HG02943 (cell line): ENCODE data around the gene FHDC1.

Experiments
- ATAC-seq: cut with Tn5 transposase; IDR thresholded peaks from one replicate; pipeline ENCODE4 v1.9.1; 2021; ENCODE audit warnings: mild to moderate bottlenecking, low read depth, moderate library complexity; ENCODE audit not compliant: unreplicated experiment

Gene FHDC1

GRCh38 chr4:152956147-152956546 lies 20.0 kb downstream of the FHDC1 start:
- ATAC-seq, result no peak

DNA sequence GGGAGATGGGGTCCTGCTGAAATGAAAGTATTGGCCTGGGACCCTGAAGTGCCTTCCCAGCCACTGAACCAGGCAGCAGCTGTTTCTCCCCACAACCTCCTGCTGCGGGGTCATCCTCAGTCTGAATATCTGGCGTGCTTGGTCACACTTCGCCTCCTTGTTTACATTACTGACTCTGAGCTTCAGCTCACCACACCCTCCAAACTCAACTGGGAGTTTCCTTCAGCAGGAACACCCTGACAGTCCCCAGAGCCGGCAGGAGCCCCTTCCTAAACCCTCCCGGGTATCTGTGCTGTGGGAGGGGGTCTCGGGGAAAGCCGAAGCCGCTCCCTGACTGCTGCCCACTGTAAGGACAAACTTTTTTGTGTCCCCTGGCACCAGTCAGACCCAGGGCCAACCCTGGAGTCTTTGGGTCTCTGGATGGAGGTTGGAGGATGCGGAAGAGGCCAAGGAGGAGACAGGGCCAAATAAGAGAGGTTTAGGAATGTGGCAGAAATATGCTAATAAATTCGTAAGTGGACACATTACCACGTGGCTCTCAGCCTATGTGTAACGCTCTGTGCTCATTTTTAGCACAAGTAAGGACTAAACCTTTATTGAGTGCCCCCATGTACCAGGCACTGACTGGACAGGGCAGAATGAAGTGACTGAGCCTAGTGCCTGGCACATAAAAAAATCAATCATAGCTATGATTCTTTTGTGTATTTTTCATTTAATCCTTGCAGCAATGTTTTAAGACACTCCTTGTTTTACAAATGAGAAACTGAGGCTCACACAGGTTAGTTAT lies 20.7 kb downstream of the FHDC1 start:
- ATAC-seq, result no peak

GRCh38 chr4:152957437-152958171 lies 21.5 kb downstream of the FHDC1 start:
- no peak for ATAC-seq

DNA sequence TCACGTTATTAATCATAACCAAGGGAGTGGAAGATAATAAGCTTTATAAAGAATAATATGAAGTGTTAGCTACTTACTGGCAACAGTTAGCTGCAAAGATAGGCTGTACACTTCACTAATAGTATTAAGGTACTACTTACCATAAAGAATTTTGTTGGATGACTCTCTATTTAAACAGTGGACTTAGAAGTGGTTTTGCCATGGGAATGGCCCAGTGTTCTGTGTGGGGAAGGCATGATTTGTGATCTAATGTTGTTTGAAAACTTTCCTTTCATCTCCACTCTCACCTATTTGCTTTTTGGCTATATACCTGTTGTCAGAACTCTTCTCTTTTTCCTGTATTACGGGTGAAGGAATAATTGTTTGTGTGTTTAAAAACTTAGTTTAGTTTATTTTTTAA lies 23.0 kb downstream of the FHDC1 start:
- no peak for ATAC-seq

- no peak for ATAC-seq
Observed at GRCh38 chr4:152960082-152960481, 24.0 kb downstream of the FHDC1 start.

DNA sequence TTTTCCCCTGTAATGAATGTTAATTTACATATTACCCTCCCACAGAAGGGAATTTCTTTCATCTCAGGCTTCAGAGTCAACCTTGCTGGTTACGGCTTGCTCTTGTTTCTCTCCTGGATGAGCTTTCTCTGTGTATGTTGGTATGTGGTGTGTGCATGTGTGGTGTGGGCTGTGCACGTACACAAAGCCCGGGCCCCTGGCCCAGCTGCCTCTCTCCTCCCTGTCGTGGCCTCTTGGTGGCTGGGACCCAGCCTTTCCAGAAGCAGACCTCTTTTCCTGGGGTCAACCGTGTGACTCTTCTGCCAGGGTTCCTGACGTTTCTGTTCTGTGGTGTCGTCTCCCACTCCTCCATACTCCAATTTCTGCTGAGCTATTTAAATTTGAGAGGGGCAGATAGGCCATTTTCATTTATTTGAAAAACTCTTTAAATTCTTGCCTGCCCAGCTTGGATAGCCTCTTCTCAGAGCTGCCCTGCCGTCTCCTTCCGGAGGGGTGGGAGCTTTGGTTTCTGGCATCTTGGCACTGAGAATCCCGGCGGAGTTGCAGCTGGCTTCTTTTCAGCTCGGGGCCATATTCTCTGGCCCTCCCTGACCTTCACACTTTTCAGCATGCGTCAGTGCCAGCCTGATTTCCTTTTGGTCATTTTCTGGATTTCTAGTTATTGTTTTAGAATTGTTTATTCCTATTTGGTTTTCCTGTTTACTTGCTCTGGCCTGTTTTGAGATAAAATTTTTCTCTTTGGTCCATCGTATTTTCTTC lies 25.1 kb downstream of the FHDC1 start:
- no peak for ATAC-seq

GRCh38 chr4:152961773-152962115 lies 25.6 kb downstream of the FHDC1 start:
- no peak for ATAC-seq

DNA sequence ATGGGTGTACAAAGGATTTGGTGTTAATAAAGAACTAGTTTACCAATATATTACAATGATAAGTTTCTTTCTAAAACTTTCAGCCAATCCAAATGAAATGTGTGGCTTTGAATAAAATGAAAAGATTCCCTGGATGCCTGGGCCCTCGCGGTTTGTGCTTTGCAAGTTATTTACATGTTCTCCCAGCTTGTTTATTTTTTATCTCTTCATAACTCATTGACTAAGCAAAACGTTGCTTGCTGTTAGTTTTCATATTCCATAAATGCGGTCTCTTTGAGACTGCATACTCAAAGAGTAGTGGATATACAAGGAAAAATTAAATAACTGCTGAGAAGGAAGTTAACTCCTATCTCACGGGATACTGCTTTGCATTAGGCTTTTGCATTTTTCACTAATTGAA lies 26.0 kb downstream of the FHDC1 start:
- ATAC-seq, result no peak

DNA sequence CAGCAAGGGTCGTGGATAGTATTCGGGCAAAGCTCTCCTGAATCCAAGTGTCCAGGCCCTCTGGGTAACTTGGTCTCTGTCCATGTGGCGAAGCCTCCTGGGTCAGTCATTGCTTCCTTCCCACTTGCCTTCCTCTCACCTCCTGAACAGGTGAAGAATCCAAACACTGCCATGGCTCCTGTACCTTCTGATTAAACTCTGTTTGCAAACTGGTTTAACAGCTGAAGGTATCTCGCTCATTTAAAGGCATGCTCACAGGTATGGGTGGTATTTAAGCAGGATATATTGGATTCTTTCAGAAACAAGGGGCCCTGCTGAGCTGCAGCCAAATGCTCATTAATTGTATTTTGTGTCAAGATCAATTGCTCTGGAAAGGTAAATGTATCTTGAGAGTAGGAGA lies 28.2 kb downstream of the FHDC1 start:
- no peak for ATAC-seq

GRCh38 chr4:152965611-152966010 lies 29.5 kb downstream of the FHDC1 start:
- no peak for ATAC-seq

- no peak for ATAC-seq
Observed at GRCh38 chr4:152967907-152968306, 31.8 kb downstream of the FHDC1 start.

DNA sequence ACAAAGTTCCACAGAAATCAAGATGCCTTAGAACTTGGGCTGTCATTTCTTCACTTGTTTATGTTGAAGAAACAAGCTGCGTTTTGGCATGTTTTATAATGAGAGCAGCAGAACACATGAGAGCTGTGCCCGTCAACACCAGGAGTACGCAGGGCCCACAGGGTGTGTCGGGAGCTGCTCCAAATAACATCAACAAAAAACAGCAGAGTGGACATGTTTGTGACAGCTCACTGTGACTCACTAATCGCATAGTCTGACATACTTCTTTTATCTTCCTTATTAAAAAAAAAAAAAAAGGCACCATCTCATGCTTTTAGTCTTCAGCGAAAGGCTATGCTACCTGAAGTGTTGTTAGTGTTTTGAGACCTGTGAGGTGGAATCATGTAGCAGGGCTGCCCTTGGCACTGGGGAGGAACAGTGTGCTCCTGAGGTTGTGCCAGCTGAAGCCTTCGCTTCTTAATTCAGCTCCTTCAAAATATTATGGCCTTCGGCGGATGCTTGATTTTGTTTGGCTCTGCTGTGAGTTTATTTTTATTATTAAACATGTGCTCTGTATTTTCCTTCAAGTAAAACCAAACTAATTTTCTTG lies 32.8 kb downstream of the FHDC1 start:
- no peak for ATAC-seq

DNA sequence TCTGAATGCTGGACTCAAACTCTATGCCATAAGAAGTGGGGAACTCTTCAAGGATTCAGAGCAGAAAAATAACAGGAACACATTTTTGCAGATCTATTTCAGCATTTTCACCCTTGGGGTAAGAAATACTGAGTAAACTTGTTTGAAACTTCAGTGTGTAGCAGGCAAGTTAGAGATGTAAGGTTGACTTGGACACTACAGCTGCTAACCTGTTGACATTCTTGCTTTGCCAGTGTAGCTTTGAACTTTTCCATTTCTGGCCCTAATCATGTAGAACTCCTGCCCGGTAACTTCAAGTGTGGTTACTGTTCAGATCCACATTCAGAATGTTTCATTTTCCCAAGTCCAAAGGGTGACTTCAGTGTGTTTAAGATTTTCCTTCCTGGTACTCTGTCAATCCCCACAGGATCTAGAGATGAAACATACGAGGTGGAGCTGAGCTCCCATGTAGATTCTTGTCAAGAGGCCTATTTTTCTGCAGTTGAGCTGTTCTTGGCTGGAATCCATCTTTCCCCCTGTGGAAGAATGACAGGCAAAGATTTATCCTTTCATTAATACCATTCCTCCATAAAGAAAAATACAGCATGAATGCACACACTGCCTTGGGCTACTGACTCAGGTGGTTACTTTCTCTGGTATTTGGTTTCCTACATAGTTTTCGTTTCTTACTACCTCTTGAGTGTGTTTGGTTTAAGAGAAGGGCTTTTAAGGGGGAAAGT lies 34.1 kb downstream of the FHDC1 start:
- no peak for ATAC-seq

GRCh38 chr4:152971053-152971452 lies 34.9 kb downstream of the FHDC1 start:
- ATAC-seq, result no peak

DNA sequence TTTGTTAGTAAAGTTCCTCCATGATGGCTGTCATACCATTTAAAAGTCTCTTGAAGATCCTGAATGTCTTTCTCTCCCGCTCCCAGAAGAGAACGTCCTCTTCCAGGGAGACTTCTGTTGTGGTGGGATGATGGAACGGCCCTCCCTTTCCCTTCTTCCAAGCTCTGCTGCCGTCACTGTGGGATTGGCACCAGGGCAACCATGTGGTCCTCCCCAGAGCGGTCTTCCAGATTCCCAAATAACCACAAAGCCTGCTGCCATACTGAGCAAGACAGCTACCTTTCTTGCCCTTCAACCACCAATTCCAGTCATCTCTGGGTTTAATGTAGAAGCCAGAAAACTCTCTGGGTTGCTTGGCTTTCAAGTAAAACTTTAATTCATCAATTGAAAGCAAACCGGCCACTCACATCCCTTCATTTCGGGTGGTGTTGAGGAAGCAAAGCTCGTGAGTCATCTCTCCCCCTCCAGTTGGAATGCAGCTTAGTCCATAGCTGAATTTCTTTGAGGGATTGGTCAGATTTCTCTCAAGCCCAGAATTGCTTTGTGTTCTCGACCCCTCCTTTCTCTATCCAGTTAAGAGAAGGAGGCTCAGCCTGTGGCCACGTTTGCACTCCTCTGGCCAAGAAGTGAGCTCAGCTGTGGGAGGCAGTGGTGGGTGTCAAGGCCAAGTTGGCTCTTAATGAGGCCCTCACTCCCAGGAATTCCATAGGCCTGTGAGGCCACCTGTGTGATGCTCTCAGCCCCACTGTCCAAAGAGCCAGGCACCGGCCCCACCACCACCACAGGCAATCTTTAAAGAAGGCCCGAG lies 36.9 kb downstream of the FHDC1 start:
- no peak for ATAC-seq

GRCh38 chr4:152973629-152974467 lies 37.7 kb downstream of the FHDC1 start:
- ATAC-seq, result no peak

DNA sequence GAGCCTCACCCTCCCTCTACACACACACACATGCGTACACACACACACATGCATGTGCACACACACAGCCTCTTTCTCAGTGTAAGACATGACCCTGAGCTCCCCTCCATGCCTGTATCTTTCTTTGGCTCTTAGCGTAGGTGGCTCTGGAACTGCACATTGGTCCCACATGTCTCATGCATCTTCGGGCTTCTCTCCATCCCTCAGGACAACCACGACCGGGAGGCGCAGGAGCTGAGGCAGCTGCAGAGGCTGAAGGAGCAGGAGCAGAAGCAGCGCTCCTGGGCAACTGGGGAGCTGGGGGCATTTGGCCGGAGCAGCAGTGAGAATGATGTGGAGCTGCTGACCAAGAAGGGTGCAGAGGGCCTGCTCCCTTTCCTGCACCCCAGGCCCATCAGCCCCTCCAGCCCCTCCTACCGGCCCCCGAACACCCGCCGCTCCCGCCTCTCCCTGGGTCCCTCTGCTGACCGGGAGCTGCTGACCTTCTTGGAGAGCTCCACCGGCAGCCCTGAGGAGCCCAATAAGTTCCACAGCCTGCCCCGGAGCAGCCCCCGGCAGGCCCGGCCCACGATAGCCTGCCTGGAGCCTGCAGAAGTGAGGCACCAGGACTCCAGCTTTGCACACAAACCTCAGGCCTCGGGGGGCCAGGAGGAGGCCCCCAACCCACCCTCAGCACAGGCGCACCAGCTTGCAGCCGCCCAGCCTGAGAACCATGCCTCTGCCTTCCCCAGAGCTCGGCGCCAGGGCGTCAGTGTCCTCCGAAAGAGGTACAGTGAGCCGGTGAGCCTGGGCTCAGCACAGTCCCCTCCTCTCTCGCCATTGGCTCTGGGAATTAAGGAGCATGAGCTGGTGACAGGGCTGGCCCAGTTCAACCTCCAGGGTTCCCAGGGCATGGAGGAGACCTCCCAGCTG lies 38.6 kb downstream of the FHDC1 start:
- no peak for ATAC-seq
